Activated CD4-positive, alpha-beta memory T cell treated with anti-CD3 and anti-CD28 coated beads, Interleukin-2, amount 10 ng/mL, durations not matched to agents 7 days and 5 days (primary cell): ENCODE data around the gene KLHDC7B. TPM values are rescaled to one million over a fixed set of nuclear protein-coding genes. Genes with fewer than 3 reads are reported as not detected.
A peak's percentile ranks its signal among the peaks of the same experiment; 100 is the strongest.
"Not testable (repeated sequence)": the region's sequence is repeated elsewhere in the genome, so short reads cannot be mapped to it uniquely, and the experiment has no call there.

ENCODE experiments used
- CTCF ChIA-PET: fragments of 350-600 bp; sonication (Branson Sonifier 250); formaldehyde crosslinking; loops from one replicate; lab custom pipeline; 2021; ENCODE audit warnings: antibody characterized with exemption, inconsistent platforms; lab: Charles Lee
- POLR2A ChIA-PET: fragments of 350-600 bp; sonication (Branson Sonifier 250); formaldehyde crosslinking; loops from one replicate; lab custom pipeline; 2021; ENCODE audit warnings: antibody characterized with exemption; lab: Charles Lee
- DNase-seq: peaks from one replicate; pipeline ENCODE4 v3.0.0-alpha.2; 2020
- H3K27ac Mint-ChIP-seq: one replicate; pipeline ENCODE4 v1.8.0; 2021; ENCODE audit warnings: mild to moderate bottlenecking, mixed read lengths
- H3K27me3 Mint-ChIP-seq: one replicate; pipeline ENCODE4 v1.8.0; 2021; ENCODE audit warnings: mixed read lengths
- H3K36me3 Mint-ChIP-seq: one replicate; pipeline ENCODE4 v1.8.0; 2021; ENCODE audit warnings: low read depth, mixed read lengths
- H3K4me1 Mint-ChIP-seq: one replicate; pipeline ENCODE4 v1.8.0; 2021; ENCODE audit warnings: mixed read lengths
- H3K4me3 Mint-ChIP-seq: one replicate; pipeline ENCODE4 v1.8.0; 2021; ENCODE audit warnings: mild to moderate bottlenecking, mixed read lengths
- H3K9me3 Mint-ChIP-seq: one replicate; pipeline ENCODE4 v1.8.0; 2021; ENCODE audit warnings: mixed read lengths
- total RNA-seq, 2 experiments: library from RNA; stranded (reverse); gene quantifications; one replicate each; pipeline ENCODE4 v1.2.3, GENCODE V29; 2021

Gene KLHDC7B
- total RNA-seq, 2 experiments from 2014 or later: 8.0 to 8.4 TPM

GRCh38 chr22:50531962-50532674 lies 13.6 kb upstream of the KLHDC7B start:
- CTCF ChIA-PET: interaction anchor here (0.9 to 2.4 kb wide), 4 partner anchors 9 to 31 kb away, joined by 3 to 7 read pairs (median 4); partner anchors contain the start of gene SYCE3
- H3K4me1 Mint-ChIP-seq: peaks cover 56% of the 10 kb centered on the region

GRCh38 chr22:50532824-50533796 lies 12.6 kb upstream of the KLHDC7B start:
- H3K9me3 Mint-ChIP-seq: no peaks in the 10 kb centered on the region
- H3K27me3 Mint-ChIP-seq: no peaks in the 10 kb centered on the region
- peaks cover 27% of the 10 kb centered on the region for H3K36me3 Mint-ChIP-seq
- peak overlapping the region; percentile 98 for H3K27ac Mint-ChIP-seq
- POLR2A ChIA-PET: interaction anchor here (1.1 to 12.1 kb wide), 12 partner anchors 5 to 342 kb away, joined by 3 to 583 read pairs (median 22); partner anchors contain the start of genes CHKB, KLHDC7B, LMF2 and NCAPH2
- peaks cover 56% of the 10 kb centered on the region for H3K4me1 Mint-ChIP-seq
- CTCF ChIA-PET: interaction anchor here (0.9 to 3.4 kb wide), 4 partner anchors 7 to 30 kb away, joined by 3 to 27 read pairs (median 6); partner anchors contain the start of genes SCO2 and SYCE3
- peak overlapping the region; percentile 95 for H3K4me3 Mint-ChIP-seq
- DNase-seq: no peak

More at GRCh38 chr22:50531962-50532674, 13.6 kb upstream of the KLHDC7B start:
- Mint-ChIP-seq H3K27ac (peak overlapping the region; percentile 98), H3K4me3 (peak overlapping the region; percentile 95), H3K9me3 (no peaks in the 10 kb centered on the region), H3K36me3 (peaks cover 33% of the 10 kb centered on the region), H3K27me3 (no peaks in the 10 kb centered on the region)
- POLR2A ChIA-PET: interaction anchor here (0.8 to 12.1 kb wide), 13 partner anchors 6 to 341 kb away, joined by 3 to 583 read pairs (median 10); partner anchors contain the start of genes ADM2, CHKB, KLHDC7B and LMF2
- no peak for DNase-seq

- POLR2A ChIA-PET: interaction anchor here (0.8 to 10.1 kb wide), 6 partner anchors 6 to 87 kb away, joined by 3 to 583 read pairs (median 22); partner anchors contain the start of genes CHKB, KLHDC7B, SCO2 and TYMP
- not testable (repeated sequence) for H3K9me3 Mint-ChIP-seq, H3K27me3 Mint-ChIP-seq, DNase-seq
- CTCF ChIA-PET: interaction anchor here (1.0 to 3.4 kb wide), 5 partner anchors 8 to 37 kb away, joined by 3 to 27 read pairs (median 5); partner anchors contain the start of genes LMF2, NCAPH2, SCO2 and SYCE3
- peaks cover 52% of the 10 kb centered on the region for H3K4me1 Mint-ChIP-seq
- peak overlapping the region; percentile 98 for H3K27ac Mint-ChIP-seq
- peaks cover 21% of the 10 kb centered on the region for H3K36me3 Mint-ChIP-seq
- H3K4me3 Mint-ChIP-seq: peak overlapping the region; percentile 43
Measured at GRCh38 chr22:50533856-50534711, 11.6 kb upstream of the KLHDC7B start.

- no peaks in the 10 kb centered on the region for H3K9me3 Mint-ChIP-seq
- ChIA-PET POLR2A (interaction anchor here (1.2 to 10.1 kb wide), 5 partner anchors 7 to 87 kb away, joined by 3 to 583 read pairs (median 69); partner anchors contain the start of genes KLHDC7B, SCO2 and TYMP), CTCF (interaction anchor here (0.9 to 3.4 kb wide), 5 partner anchors 9 to 87 kb away, joined by 3 to 27 read pairs (median 3); partner anchors contain the start of gene SCO2)
- DNase-seq: no peak
- H3K4me1 Mint-ChIP-seq: peaks cover 62% of the 10 kb centered on the region
- no peak overlapping the region for H3K4me3 Mint-ChIP-seq
- peaks cover 20% of the 10 kb centered on the region for H3K36me3 Mint-ChIP-seq
- peak overlapping the region; percentile 28 for H3K27ac Mint-ChIP-seq
- no peaks in the 10 kb centered on the region for H3K27me3 Mint-ChIP-seq
Measured at GRCh38 chr22:50535113-50535512, 10.6 kb upstream of the KLHDC7B start.

- Mint-ChIP-seq H3K9me3 (no peaks in the 10 kb centered on the region), H3K36me3 (peaks cover 17% of the 10 kb centered on the region), H3K4me1 (peaks cover 71% of the 10 kb centered on the region), H3K4me3 (no peak overlapping the region), H3K27ac (peak overlapping the region; percentile 35), H3K27me3 (no peaks in the 10 kb centered on the region)
- ChIA-PET CTCF (interaction anchor here (1.5 to 3.4 kb wide), 2 partner anchors 10 to 86 kb away, joined by 3 to 27 read pairs; partner anchors contain the start of gene SCO2), POLR2A (interaction anchor here (0.6 to 10.1 kb wide), 5 partner anchors 8 to 693 kb away, joined by 3 to 583 read pairs (median 69); partner anchors contain the start of genes KLHDC7B, SCO2 and TYMP)
- no peak for DNase-seq
Measured at GRCh38 chr22:50536226-50536625, 9.5 kb upstream of the KLHDC7B start.

- peaks cover 83% of the 10 kb centered on the region for H3K4me1 Mint-ChIP-seq
- peaks cover 16% of the 10 kb centered on the region for H3K36me3 Mint-ChIP-seq
- CTCF ChIA-PET: interaction anchor here (5.9 to 9.2 kb wide), 2 partner anchors 10 to 83 kb away, joined by 44 to 150 read pairs; partner anchors contain the start of genes SCO2 and TYMP
- peak overlapping the region; percentile 33 for H3K4me3 Mint-ChIP-seq
- POLR2A ChIA-PET: interaction anchor here (1.2 to 10.1 kb wide), 5 partner anchors 9 to 347 kb away, joined by 4 to 583 read pairs (median 69); partner anchors contain the start of genes SCO2, SYCE3 and TYMP
- H3K9me3 Mint-ChIP-seq: no peaks in the 10 kb centered on the region
- no peak for DNase-seq
- no peaks in the 10 kb centered on the region for H3K27me3 Mint-ChIP-seq
- peak overlapping the region; percentile 99 for H3K27ac Mint-ChIP-seq
Measured at GRCh38 chr22:50537765-50538164, 7.9 kb upstream of the KLHDC7B start.

GRCh38 chr22:50540381-50540780 lies 5.3 kb upstream of the KLHDC7B start:
- Mint-ChIP-seq H3K36me3 (peaks cover 12% of the 10 kb centered on the region), H3K27me3 (no peaks in the 10 kb centered on the region), H3K4me1 (peaks cover 74% of the 10 kb centered on the region), H3K9me3 (no peaks in the 10 kb centered on the region), H3K4me3 (peak overlapping the region; percentile 26), H3K27ac (peak overlapping the region; percentile 99)
- ChIA-PET POLR2A (interaction anchor here (0.7 to 10.1 kb wide), 18 partner anchors 9 to 349 kb away, joined by 3 to 583 read pairs (median 10); partner anchors contain the start of genes ARSA, CHKB, LMF2 and NCAPH2), CTCF (interaction anchor here (0.7 to 9.2 kb wide), 6 partner anchors 8 to 80 kb away, joined by 3 to 150 read pairs (median 12); partner anchors contain the start of genes SCO2, SYCE3 and TYMP)
- no peak for DNase-seq

GRCh38 chr22:50541667-50542026 lies 4.1 kb upstream of the KLHDC7B start:
- peak; percentile 58 for DNase-seq
- ChIA-PET CTCF (interaction anchor here (3.0 to 9.2 kb wide), 3 partner anchors 14 to 79 kb away, joined by 14 to 150 read pairs (median 44); partner anchors contain the start of genes SCO2, SYCE3 and TYMP), POLR2A (interaction anchor here (1.5 to 10.1 kb wide), 7 partner anchors 8 to 80 kb away, joined by 5 to 583 read pairs (median 37); partner anchors contain the start of genes CHKB, LMF2, NCAPH2 and SCO2)
- Mint-ChIP-seq H3K4me1 (peaks cover 76% of the 10 kb centered on the region), H3K27ac (peak overlapping the region; percentile 99), H3K36me3 (peaks cover 12% of the 10 kb centered on the region)
- not testable (repeated sequence) for H3K27me3 Mint-ChIP-seq, H3K9me3 Mint-ChIP-seq, H3K4me3 Mint-ChIP-seq

GRCh38 chr22:50542416-50542927 lies 3.2 kb upstream of the KLHDC7B start:
- ChIA-PET CTCF (interaction anchor here (5.9 to 9.2 kb wide), 2 partner anchors 15 to 78 kb away, joined by 44 to 150 read pairs; partner anchors contain the start of genes SCO2 and TYMP), POLR2A (interaction anchor here (1.0 to 10.1 kb wide), 4 partner anchors 14 to 79 kb away, joined by 4 to 583 read pairs (median 6); partner anchors contain the start of genes SCO2, SYCE3 and TYMP)
- Mint-ChIP-seq H3K4me1 (peaks cover 70% of the 10 kb centered on the region), H3K9me3 (no peaks in the 10 kb centered on the region), H3K27me3 (no peaks in the 10 kb centered on the region), H3K27ac (peak overlapping the region; percentile 99), H3K36me3 (peaks cover 12% of the 10 kb centered on the region), H3K4me3 (peak overlapping the region; percentile 11)
- DNase-seq: no peak

GRCh38 chr22:50544078-50544745 lies 1.5 kb upstream of the KLHDC7B start:
- DNase-seq: peak; percentile 90
- Mint-ChIP-seq H3K27ac (peak overlapping the region; percentile 75), H3K27me3 (no peaks in the 10 kb centered on the region), H3K4me3 (peak overlapping the region; percentile 63), H3K36me3 (peaks cover 3% of the 10 kb centered on the region), H3K9me3 (no peaks in the 10 kb centered on the region), H3K4me1 (peaks cover 63% of the 10 kb centered on the region)
- CTCF ChIA-PET: interaction anchor here (1.0 to 9.2 kb wide), 8 partner anchors 12 to 76 kb away, joined by 3 to 150 read pairs (median 6); partner anchors contain the start of genes CHKB, LMF2, NCAPH2 and SCO2
- POLR2A ChIA-PET: interaction anchor here (0.7 to 8.9 kb wide), 11 partner anchors 9 to 77 kb away, joined by 3 to 151 read pairs (median 8); partner anchors contain the start of genes CHKB, LMF2, NCAPH2 and SCO2
